Lower leg skin (tissue), 3 donors: ENCODE data around the gene EPB41L2.
"Not testable (repeated sequence)": the region's sequence is repeated elsewhere in the genome, so short reads cannot be mapped to it uniquely, and the experiment has no call there.

Experiments
- POLR2A ChIP-seq, 2 donors: fragments of 450-650 bp; IDR thresholded peaks; one replicate each; pipeline ENCODE4 v1.6.1; 2016 to 2017; ENCODE audit warnings: antibody characterized with exemption in 2 of 2, mild to moderate bottlenecking in 1 of 2, moderate library complexity in 1 of 2
- TF ChIP-seq, protein P1 (sequence below), 3 donors: fragments of 450-650 bp; IDR thresholded peaks; one replicate each; pipeline ENCODE4 v1.5.1; 2016; ENCODE audit warnings: antibody characterized with exemption in 3 of 3, mild to moderate bottlenecking in 3 of 3, moderate library complexity in 2 of 3

DNA sequence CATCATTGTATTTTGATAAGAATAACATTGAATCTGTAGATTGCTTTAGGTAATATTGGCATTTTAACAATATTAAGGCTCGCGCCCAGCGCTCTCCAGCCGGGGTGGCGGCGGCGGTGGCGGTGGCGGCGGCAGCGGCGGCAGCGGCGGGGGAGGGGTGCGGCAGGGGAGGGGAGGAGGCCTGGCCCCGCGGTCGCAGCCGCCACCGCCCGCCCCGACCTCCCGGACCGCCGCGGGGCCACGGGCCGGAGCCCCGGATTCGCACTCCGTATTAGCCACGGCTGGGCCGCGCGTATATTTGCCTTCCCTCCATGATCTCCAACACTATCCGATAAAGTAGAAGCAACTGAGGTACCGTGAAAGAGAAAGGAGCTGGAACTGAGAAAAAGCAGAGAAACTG, 261.7 kb downstream of the EPB41L2 start:
- TF ChIP-seq, protein P1, sequence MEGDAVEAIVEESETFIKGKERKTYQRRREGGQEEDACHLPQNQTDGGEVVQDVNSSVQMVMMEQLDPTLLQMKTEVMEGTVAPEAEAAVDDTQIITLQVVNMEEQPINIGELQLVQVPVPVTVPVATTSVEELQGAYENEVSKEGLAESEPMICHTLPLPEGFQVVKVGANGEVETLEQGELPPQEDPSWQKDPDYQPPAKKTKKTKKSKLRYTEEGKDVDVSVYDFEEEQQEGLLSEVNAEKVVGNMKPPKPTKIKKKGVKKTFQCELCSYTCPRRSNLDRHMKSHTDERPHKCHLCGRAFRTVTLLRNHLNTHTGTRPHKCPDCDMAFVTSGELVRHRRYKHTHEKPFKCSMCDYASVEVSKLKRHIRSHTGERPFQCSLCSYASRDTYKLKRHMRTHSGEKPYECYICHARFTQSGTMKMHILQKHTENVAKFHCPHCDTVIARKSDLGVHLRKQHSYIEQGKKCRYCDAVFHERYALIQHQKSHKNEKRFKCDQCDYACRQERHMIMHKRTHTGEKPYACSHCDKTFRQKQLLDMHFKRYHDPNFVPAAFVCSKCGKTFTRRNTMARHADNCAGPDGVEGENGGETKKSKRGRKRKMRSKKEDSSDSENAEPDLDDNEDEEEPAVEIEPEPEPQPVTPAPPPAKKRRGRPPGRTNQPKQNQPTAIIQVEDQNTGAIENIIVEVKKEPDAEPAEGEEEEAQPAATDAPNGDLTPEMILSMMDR (IDR thresholded peaks at IDR 0.05) = not testable (repeated sequence)
- TF ChIP-seq POLR2A (IDR thresholded peaks at IDR 0.05) = not testable (repeated sequence)
